ENCODE data around the gene TLNRD1. TPM values are rescaled to one million over a fixed set of nuclear protein-coding genes. Genes with fewer than 3 reads are reported as not detected.

The TLNRD1 gene
- total RNA-seq, 1 experiment from 2014 or later = 14.9 TPM

DNA sequence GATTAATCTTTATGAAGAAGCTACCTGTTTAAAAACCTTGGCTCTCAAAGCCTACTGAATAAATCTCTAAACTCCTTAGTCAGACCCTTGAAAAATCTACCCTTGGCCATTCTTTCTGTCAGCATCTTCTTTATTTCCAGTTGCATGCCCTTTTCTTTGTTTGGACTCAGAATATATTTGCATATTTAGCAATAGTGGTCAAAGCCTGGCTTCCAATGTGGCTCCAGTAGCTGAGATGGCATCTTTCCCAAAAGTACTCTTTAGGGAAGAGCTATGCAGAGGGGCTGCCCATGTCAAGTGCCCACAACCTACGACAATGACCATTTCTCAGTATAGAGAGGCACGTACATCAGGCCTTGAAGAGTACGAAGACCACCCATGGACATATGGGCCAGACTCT lies 47.2 kb downstream of the TLNRD1 start:
- Histone ChIP-seq H3K4me3 (no peak overlapping the region), H3K79me2 (ENCODE audit: low read depth) (no peaks in the 10 kb centered on the region), H2AFZ (no peak overlapping the region), H3F3A (ENCODE audit: insufficient read depth, low read depth) (no peaks in the 10 kb centered on the region), H3K4me2 (no peak overlapping the region), H3K27me3 (ENCODE audit: insufficient read depth, low read depth) (no peaks in the 10 kb centered on the region), H3K4me1 (replicated peaks; ENCODE audit: insufficient read depth) (no peaks in the 10 kb centered on the region), H3K9me3 (ENCODE audit: insufficient read depth, low read depth) (no peaks in the 10 kb centered on the region), H4K20me1 (ENCODE audit: insufficient read depth) (no peaks in the 10 kb centered on the region), H3K9me2 (ENCODE audit: insufficient read depth) (no peaks in the 10 kb centered on the region), H3K36me3 (ENCODE audit: low read depth) (no peaks in the 10 kb centered on the region), H3K27ac (no peak overlapping the region)
- ChIA-PET POLR2A (ENCODE audit: unreplicated experiment) (no interaction called here), CTCF (no interaction called here)
- TF ChIP-seq, protein P1, sequence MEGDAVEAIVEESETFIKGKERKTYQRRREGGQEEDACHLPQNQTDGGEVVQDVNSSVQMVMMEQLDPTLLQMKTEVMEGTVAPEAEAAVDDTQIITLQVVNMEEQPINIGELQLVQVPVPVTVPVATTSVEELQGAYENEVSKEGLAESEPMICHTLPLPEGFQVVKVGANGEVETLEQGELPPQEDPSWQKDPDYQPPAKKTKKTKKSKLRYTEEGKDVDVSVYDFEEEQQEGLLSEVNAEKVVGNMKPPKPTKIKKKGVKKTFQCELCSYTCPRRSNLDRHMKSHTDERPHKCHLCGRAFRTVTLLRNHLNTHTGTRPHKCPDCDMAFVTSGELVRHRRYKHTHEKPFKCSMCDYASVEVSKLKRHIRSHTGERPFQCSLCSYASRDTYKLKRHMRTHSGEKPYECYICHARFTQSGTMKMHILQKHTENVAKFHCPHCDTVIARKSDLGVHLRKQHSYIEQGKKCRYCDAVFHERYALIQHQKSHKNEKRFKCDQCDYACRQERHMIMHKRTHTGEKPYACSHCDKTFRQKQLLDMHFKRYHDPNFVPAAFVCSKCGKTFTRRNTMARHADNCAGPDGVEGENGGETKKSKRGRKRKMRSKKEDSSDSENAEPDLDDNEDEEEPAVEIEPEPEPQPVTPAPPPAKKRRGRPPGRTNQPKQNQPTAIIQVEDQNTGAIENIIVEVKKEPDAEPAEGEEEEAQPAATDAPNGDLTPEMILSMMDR (conservative IDR thresholded peaks at IDR 0.05) = no peak
- TF ChIP-seq EZH2 (IDR thresholded peaks at IDR 0.05; ENCODE audit: low read depth) = no peak
- intact Hi-C loops (cut with micrococcal nuclease; ENCODE audit: unreplicated experiment) = no loop called here
- BruUV-seq (replicated peaks) = no TSS peak
- DNase-seq = no peak

DNA sequence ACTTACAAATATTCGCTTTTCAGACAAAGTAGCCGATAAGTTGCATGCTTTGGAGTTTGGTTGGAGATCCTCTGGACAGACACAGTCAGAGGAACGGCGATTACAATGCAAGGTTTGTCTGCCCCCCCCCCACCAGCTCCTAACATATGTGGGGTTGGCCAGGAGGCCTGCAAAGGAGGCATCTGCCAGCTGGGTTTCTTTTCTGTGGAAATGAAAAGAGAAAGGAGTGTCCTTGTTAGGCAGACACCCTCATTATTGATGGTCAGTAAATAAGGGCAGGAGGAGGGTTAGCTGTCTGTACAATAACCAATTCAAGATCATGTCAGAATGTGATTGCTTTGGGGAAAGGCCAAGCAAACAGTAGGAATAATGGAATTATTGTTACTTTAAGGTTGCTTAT lies 49.1 kb downstream of the TLNRD1 start:
- Histone ChIP-seq H4K20me1 (ENCODE audit: insufficient read depth) (no peaks in the 10 kb centered on the region), H3K79me2 (ENCODE audit: low read depth) (no peaks in the 10 kb centered on the region)
- POLR2A ChIA-PET (ENCODE audit: unreplicated experiment) = no interaction called here

DNA sequence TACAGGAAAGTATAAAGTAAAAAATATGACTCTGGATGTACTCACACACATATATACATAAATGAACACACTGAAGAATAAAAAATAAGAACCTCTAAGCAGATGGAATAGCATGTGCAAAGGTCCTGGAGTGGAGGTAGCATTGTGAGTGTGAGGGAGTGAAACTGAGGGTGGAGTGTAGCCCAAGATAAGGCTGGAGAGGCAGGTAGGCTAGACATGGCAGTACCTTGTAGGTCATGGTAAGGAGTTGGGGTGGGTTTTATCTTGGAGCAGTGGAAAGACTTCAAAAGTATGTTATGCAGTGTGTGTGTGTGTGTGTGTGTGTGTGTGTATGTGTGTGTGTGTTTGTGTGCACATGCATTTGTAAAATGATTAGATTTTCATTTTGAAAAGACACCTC lies 49.5 kb downstream of the TLNRD1 start:
- Histone ChIP-seq H3K27me3 (ENCODE audit: insufficient read depth, low read depth) (no peaks in the 10 kb centered on the region), H3K4me3 (no peak overlapping the region), H3K4me2 (no peak overlapping the region), H3K9me2 (ENCODE audit: insufficient read depth) (no peaks in the 10 kb centered on the region), H3K9me3 (ENCODE audit: insufficient read depth, low read depth) (no peaks in the 10 kb centered on the region), H3K36me3 (ENCODE audit: low read depth) (no peaks in the 10 kb centered on the region), H2AFZ (no peak overlapping the region), H3F3A (ENCODE audit: insufficient read depth, low read depth) (no peaks in the 10 kb centered on the region), H3K4me1 (replicated peaks; ENCODE audit: insufficient read depth) (no peaks in the 10 kb centered on the region), H3K27ac (no peak overlapping the region), H4K20me1 (ENCODE audit: insufficient read depth) (no peaks in the 10 kb centered on the region), H3K79me2 (ENCODE audit: low read depth) (no peaks in the 10 kb centered on the region)
- CTCF ChIA-PET = no interaction called here
- no TSS peak for BruUV-seq (replicated peaks)
- POLR2A ChIA-PET (ENCODE audit: unreplicated experiment) = no interaction called here
- intact Hi-C loops (cut with micrococcal nuclease; ENCODE audit: unreplicated experiment) = no loop called here
- no peak for TF ChIP-seq EZH2 (IDR thresholded peaks at IDR 0.05; ENCODE audit: low read depth)
- no peak for DNase-seq

More for the DNA sequence above, 49.1 kb downstream of the TLNRD1 start:
- Histone ChIP-seq H3K27ac (no peak overlapping the region), H3K4me2 (no peak overlapping the region), H3K4me1 (replicated peaks; ENCODE audit: insufficient read depth) (no peaks in the 10 kb centered on the region), H3K9me2 (ENCODE audit: insufficient read depth) (no peaks in the 10 kb centered on the region), H3K4me3 (no peak overlapping the region), H2AFZ (no peak overlapping the region), H3K36me3 (ENCODE audit: low read depth) (no peaks in the 10 kb centered on the region), H3K27me3 (ENCODE audit: insufficient read depth, low read depth) (no peaks in the 10 kb centered on the region), H3K9me3 (ENCODE audit: insufficient read depth, low read depth) (no peaks in the 10 kb centered on the region), H3F3A (ENCODE audit: insufficient read depth, low read depth) (no peaks in the 10 kb centered on the region)
- CTCF ChIA-PET = no interaction called here
- no TSS peak for BruUV-seq (replicated peaks)
- intact Hi-C loops (cut with micrococcal nuclease; ENCODE audit: unreplicated experiment) = no loop called here
- TF ChIP-seq, protein P1 (conservative IDR thresholded peaks at IDR 0.05) = no peak
- no peak for TF ChIP-seq EZH2 (IDR thresholded peaks at IDR 0.05; ENCODE audit: low read depth)
- no peak for DNase-seq

DNA sequence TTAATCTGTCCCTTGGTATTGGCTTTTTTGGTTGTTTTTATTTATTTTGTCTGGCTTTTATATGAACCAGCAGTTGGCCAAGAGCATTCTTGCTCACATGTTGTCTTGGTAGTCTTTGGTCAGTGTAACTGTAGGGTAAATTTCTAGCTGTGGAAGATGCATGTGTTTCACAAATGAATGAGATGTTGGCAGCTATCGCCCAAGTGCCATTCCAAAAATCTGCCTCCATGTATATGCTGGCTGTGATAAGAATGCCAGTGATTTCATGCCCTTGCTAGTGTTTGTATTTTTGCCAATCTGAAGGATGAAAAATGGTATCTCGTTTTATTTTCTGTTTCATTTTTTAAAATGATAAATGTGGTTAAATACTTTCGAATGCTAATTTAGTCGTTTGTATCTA lies 50.1 kb downstream of the TLNRD1 start:
- no TSS peak for BruUV-seq (replicated peaks)

More for the DNA sequence above, 50.1 kb downstream of the TLNRD1 start:
- intact Hi-C loops (cut with micrococcal nuclease; ENCODE audit: unreplicated experiment) = no loop called here
- no peak overlapping the region for H3K27ac ChIP-seq
- no peaks in the 10 kb centered on the region for H3K79me2 ChIP-seq (ENCODE audit: low read depth)
- no peak overlapping the region for H3K4me2 ChIP-seq
- no peaks in the 10 kb centered on the region for H3K4me1 ChIP-seq (replicated peaks; ENCODE audit: insufficient read depth)
- no peak overlapping the region for H3K4me3 ChIP-seq
- no peaks in the 10 kb centered on the region for H3K9me3 ChIP-seq (ENCODE audit: insufficient read depth, low read depth)
- no peaks in the 10 kb centered on the region for H4K20me1 ChIP-seq (ENCODE audit: insufficient read depth)
- no peak overlapping the region for H2AFZ ChIP-seq
- H3K9me2 ChIP-seq (ENCODE audit: insufficient read depth) = no peaks in the 10 kb centered on the region
- no peaks in the 10 kb centered on the region for H3F3A ChIP-seq (ENCODE audit: insufficient read depth, low read depth)
- DNase-seq = no peak
- no peak for TF ChIP-seq EZH2 (IDR thresholded peaks at IDR 0.05; ENCODE audit: low read depth)
- TF ChIP-seq, protein P1 (conservative IDR thresholded peaks at IDR 0.05) = no peak
- no peaks in the 10 kb centered on the region for H3K36me3 ChIP-seq (ENCODE audit: low read depth)
- ChIA-PET CTCF (no interaction called here), POLR2A (ENCODE audit: unreplicated experiment) (no interaction called here)
- no peaks in the 10 kb centered on the region for H3K27me3 ChIP-seq (ENCODE audit: insufficient read depth, low read depth)

Measured in PC-9 (cell line).